Mesothelial cell of epicardium (in vitro differentiated cells): ENCODE data around the gene ELMOD1. TPM values are rescaled to one million over a fixed set of nuclear protein-coding genes. Genes with fewer than 3 reads are reported as not detected.
"Not testable (repeated sequence)": the region's sequence is repeated elsewhere in the genome, so short reads cannot be mapped to it uniquely, and the experiment has no call there.

Experiments
- DNase-seq, 2 experiments: peaks; one replicate each; pipeline ENCODE4 v3.0.0; 2021; ENCODE audit warnings: low spot score in 2 of 2; ENCODE audit not compliant: unreplicated experiment in 2 of 2
- H3K27ac Mint-ChIP-seq: 2 replicates; pipeline ENCODE4 v1.8.0; 2021; ENCODE audit warnings: mixed read lengths
- H3K27me3 Mint-ChIP-seq: 2 replicates; pipeline ENCODE4 v1.8.0; 2021; ENCODE audit warnings: low read depth, mixed read lengths
- H3K36me3 Mint-ChIP-seq: 2 replicates; pipeline ENCODE4 v1.8.0; 2021; ENCODE audit warnings: mixed read lengths
- H3K4me1 Mint-ChIP-seq: 2 replicates; pipeline ENCODE4 v1.8.0; 2021; ENCODE audit warnings: mixed read lengths
- H3K4me3 Mint-ChIP-seq: 2 replicates; pipeline ENCODE4 v1.8.0; 2021; ENCODE audit warnings: mild to moderate bottlenecking, moderate library complexity, mixed read lengths
- H3K9me3 Mint-ChIP-seq: 2 replicates; pipeline ENCODE4 v1.8.0; 2021; ENCODE audit warnings: mixed read lengths
- total RNA-seq: library from RNA; stranded (reverse); gene quantifications from 3 replicates; pipeline ENCODE4 v1.2.1, GENCODE V29; 2021
- TF ChIP-seq, protein P1 (sequence below): fragments of 200-600 bp; sonication (generic); IDR thresholded peaks from one replicate; pipeline ENCODE4 v1.5.0; 2021; ENCODE audit warnings: antibody characterized with exemption; ENCODE audit not compliant: unreplicated experiment

The ELMOD1 gene
- total RNA-seq, 1 donor from 2014 or later: 0.69 TPM

DNA sequence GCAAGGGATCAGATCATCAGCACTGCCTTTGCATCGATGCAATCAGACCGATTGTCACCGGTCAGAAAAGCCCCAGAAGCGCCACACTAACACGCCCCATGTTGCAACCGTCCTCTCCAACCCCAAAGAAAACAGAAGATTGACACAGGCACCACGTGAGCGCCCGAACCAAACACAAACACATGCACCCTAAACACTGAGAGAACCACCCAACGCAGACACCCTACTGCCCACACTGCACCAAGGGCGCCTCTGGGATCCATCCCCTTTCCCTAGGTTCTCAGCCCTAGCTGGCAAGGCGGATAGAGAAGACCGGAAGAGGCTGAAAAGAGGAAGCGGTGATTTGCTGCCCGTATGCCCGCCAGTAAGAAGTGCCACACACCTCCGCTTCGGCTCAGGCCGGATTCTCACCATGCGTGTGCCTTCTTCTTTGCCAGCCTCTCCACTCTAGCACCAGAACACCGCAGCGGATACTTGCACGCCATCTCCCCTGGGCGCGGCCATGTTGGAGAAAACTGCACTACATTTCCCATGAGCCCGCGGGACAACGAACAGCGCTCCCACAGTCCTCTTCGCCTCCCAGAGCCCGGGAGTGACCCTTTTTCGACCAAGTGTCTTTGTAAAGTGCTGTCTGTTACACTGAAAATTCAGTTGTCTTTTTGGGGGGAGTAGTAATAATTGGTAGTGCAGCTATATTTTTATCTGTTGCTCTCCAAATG, 25.6 kb upstream of the ELMOD1 start, which contains the start of gene ALKBH8:
ALKBH8 (minus strand) TSS at position 517 of the 719 bp plus-strand sequence. CDS start 4,842 bp downstream, outside the sequence.
- no peaks in the 10 kb centered on the region for H3K36me3 Mint-ChIP-seq
- peak; percentile 34 to 73 for DNase-seq
- no peaks in the 10 kb centered on the region for H3K27me3 Mint-ChIP-seq
- TF ChIP-seq, protein P1, sequence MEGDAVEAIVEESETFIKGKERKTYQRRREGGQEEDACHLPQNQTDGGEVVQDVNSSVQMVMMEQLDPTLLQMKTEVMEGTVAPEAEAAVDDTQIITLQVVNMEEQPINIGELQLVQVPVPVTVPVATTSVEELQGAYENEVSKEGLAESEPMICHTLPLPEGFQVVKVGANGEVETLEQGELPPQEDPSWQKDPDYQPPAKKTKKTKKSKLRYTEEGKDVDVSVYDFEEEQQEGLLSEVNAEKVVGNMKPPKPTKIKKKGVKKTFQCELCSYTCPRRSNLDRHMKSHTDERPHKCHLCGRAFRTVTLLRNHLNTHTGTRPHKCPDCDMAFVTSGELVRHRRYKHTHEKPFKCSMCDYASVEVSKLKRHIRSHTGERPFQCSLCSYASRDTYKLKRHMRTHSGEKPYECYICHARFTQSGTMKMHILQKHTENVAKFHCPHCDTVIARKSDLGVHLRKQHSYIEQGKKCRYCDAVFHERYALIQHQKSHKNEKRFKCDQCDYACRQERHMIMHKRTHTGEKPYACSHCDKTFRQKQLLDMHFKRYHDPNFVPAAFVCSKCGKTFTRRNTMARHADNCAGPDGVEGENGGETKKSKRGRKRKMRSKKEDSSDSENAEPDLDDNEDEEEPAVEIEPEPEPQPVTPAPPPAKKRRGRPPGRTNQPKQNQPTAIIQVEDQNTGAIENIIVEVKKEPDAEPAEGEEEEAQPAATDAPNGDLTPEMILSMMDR: no peak
- H3K4me1 Mint-ChIP-seq: peaks cover 37% of the 10 kb centered on the region
- H3K9me3 Mint-ChIP-seq: no peaks in the 10 kb centered on the region
- H3K4me3 Mint-ChIP-seq: peak within 1 kb of the TSS; percentile 85
- peak within 1 kb of the TSS; percentile 63 for H3K27ac Mint-ChIP-seq

DNA sequence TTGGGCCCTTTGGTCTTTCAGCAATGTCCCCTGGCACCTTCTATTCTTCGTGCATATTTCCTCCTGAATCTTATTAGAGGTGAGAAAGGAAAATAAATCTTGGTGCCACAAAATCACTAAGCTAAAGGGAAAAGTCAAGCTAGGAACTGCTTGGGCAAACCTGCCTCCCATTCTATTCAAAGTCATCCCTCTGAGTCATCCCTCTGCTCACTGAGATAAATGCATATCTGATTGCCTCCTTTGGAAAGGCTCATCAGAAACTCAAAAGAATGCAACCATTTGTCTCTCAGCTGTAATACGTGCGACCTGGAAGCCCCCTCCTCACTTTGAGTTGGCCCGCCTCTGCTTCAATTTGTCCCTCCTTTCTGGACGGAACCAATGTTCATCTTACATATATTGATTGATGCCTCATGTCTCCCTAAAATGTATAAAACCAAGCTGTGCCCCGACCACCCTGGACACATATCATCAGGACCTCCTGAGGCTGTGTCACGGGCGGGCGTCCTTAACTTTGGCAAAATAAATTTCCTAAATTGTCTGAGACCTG, 24.9 kb upstream of the ELMOD1 start:
- H3K27ac Mint-ChIP-seq: peak overlapping the region; percentile 63
- not testable (repeated sequence) for H3K27me3 Mint-ChIP-seq, DNase-seq, H3K9me3 Mint-ChIP-seq, H3K36me3 Mint-ChIP-seq
- H3K4me1 Mint-ChIP-seq: peaks cover 37% of the 10 kb centered on the region
- peak overlapping the region; percentile 85 for H3K4me3 Mint-ChIP-seq

DNA sequence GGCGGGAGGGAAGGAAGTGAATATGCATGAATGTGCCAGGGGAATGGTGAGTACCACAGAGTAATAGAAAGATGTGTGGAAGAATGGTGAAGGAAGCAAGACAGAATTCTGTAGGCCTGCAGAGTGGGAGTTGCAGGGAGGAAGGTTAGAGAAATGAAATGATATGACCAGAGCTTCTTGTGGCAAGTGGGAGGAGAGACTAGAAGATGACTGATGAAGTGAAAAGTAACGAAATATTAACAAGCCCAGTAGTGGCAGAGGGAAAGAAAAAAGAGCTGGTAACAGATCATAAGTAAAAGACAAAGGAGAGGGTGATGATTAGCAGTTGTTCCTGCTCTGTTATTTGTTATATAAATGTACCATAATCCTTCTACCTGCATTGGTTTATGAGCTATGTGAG, 24.4 kb upstream of the ELMOD1 start:
- TF ChIP-seq, protein P1: no peak
- H3K27ac Mint-ChIP-seq: no peak overlapping the region
- H3K4me3 Mint-ChIP-seq: peak overlapping the region; percentile 85
- H3K9me3 Mint-ChIP-seq: no peaks in the 10 kb centered on the region
- no peak for DNase-seq
- peaks cover under 1% of the 10 kb centered on the region for H3K27me3 Mint-ChIP-seq
- peaks cover 37% of the 10 kb centered on the region for H3K4me1 Mint-ChIP-seq
- no peaks in the 10 kb centered on the region for H3K36me3 Mint-ChIP-seq

DNA sequence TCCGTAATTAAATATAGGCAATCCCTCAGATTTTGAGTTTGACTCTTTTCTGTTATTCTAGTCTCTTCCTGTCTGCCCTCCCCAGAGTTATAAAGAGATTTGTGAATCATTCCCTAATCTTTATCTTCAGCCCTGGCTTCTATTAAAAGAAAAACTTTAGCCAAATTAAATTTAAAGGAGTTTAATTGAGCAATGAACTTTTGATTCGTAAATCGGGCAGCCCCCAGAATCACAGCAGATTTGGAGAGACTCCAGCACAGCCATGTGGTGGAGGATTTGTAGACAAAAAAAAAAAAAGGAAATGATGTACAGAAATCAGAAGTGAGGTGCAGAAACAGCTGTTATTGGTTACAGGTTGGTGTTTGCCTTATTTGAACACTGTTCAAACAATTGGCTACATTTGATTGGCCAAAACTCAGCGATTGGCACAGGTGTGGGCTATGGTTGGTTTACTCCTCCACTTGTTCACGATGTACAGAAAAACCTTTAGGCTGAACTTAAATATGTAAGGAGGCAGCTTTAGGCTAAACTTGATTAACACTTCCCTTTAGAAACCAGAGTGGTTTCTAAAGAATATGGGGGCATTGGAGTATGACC, 23.1 kb upstream of the ELMOD1 start:
- H3K27ac Mint-ChIP-seq: peak overlapping the region; percentile 37
- TF ChIP-seq, protein P1: no peak
- no peaks in the 10 kb centered on the region for H3K36me3 Mint-ChIP-seq
- DNase-seq: no peak
- H3K27me3 Mint-ChIP-seq: peaks cover 5% of the 10 kb centered on the region
- peaks cover 38% of the 10 kb centered on the region for H3K4me1 Mint-ChIP-seq
- no peaks in the 10 kb centered on the region for H3K9me3 Mint-ChIP-seq
- H3K4me3 Mint-ChIP-seq: no peak overlapping the region

DNA sequence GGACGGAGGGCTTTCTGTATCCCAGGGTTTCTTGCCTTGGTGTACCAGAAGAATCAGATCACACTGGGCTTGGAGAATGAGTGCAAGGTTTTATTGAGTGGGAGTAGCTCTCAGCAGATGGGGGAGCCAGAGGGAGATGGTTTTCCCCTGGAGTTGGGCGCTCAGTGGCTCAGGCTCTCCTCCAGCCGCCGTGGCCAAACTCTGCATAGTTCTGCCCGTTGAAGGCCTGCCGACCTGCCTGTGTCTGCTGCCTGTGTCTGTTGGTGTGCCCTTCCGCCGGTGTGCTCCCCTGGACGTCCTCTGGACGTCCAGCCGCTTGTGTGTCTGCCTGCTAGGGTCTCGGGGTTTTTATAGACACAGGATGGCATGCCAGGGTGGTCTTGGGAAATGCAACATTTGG, 20.9 kb upstream of the ELMOD1 start:
- Mint-ChIP-seq H3K9me3 (no peaks in the 10 kb centered on the region), H3K4me1 (peaks cover 30% of the 10 kb centered on the region), H3K4me3 (no peak overlapping the region), H3K27me3 (peaks cover 7% of the 10 kb centered on the region), H3K27ac (no peak overlapping the region), H3K36me3 (no peaks in the 10 kb centered on the region)
- no peak for DNase-seq
- TF ChIP-seq, protein P1: no peak

DNA sequence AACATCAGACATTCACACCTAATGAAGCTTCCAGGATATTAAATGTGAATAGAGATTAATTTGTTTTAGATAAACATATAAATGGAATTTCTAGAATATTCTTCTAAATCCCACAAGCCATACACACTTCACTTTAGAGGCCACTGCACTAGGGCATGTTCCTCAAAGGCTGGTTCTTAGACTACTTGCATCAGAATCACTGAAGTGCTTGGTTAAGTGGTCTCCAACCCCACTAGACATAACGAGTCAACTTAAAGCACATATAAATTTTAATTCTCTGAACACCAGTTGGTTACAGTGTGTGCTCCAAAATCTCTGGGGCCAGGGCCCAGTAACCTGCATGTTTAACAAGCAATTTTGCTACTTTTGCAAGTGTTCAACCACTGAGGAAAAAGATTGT, 17.5 kb upstream of the ELMOD1 start:
- Mint-ChIP-seq H3K36me3 (no peaks in the 10 kb centered on the region), H3K27ac (no peak overlapping the region), H3K27me3 (peaks cover 7% of the 10 kb centered on the region), H3K4me1 (peaks cover 21% of the 10 kb centered on the region), H3K9me3 (no peaks in the 10 kb centered on the region), H3K4me3 (no peak overlapping the region)
- TF ChIP-seq, protein P1: no peak
- DNase-seq: no peak
